Measurements from ENCODE around the gene PLA2G2F. TPM values are rescaled to one million over a fixed set of nuclear protein-coding genes. Genes with fewer than 3 reads are reported as not detected.

PLA2G2F gene
- total and polyA plus RNA-seq, 9 of the 15 experiments (the other 6 are each of a cell fraction or from before 2014, with no cell fraction given) = not detected

DNA sequence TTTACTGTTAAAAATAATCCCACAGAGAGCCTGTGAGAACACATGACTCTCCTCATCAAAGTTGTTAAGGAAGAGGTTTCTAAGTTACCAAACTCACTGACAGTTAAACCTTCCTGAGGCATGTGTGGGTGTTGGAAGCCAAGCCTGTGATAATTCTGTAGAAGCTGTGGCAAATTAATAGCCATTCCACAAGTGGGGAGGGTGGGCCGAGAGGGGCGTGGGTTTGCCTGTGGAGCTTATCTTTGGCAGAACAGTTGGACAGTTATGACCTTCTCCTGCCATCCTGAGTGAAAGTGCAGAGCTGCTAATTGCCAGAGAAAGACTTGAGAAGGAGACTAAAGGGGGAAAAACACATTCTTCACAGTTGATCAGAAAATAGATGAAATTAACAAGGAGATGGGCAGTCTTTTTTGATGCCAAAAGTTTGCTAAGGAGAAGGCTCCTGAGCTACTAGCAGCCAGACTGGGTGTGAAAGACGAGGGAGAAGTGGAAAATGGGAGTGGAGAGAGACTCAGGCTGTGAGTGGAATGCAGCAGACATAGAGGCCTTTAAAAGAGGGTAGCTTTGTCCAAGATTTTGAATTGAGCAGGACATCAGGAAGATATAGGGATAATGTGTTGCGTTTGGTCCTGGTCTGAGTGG, 48.8 kb downstream of the PLA2G2F start (continued):
- TF ChIP-seq SIN3A (IDR thresholded peaks at IDR 0.05; ENCODE audit: borderline replicate concordance in 2 of 2, control insufficient read depth in 1 of 2, low read depth in 2 of 2, low read length in 2 of 2) (0 out of 4 replicates have a peak, but pooled peaks of 1 of the 2 experiments have one; percentile 6), BRD9 (IDR thresholded peaks at IDR 0.05; ENCODE audit: low read depth, partially characterized antibody) (peak; percentile 31), SRF (CRISPR knock-in tag; IDR thresholded peaks at IDR 0.05) (no peak), ZNF408 (CRISPR knock-in tag; IDR thresholded peaks at IDR 0.05; ENCODE audit: low read depth) (no peak), IFI16 (CRISPR knock-in tag; IDR thresholded peaks at IDR 0.05) (no peak), HOXB6 (CRISPR knock-in tag; IDR thresholded peaks at IDR 0.05; ENCODE audit: borderline replicate concordance) (no peak), MCM3 (IDR thresholded peaks at IDR 0.05) (no peak), HNRNPK (IDR thresholded peaks at IDR 0.05; ENCODE audit: low read depth, low read length, poor library complexity, severe bottlenecking) (no peak), TFE3 (CRISPR knock-in tag; IDR thresholded peaks at IDR 0.05) (no peak), ZNF253 (CRISPR knock-in tag; conservative IDR thresholded peaks at IDR 0.05) (no peak), POLR2A (conservative IDR thresholded peaks at IDR 0.05) (peak; percentile 35; the same call in 1 of the 2 replicates), TAL1 (IDR thresholded peaks at IDR 0.05) (peak; percentile 71), ZNF717 (CRISPR knock-in tag; IDR thresholded peaks at IDR 0.05) (no peak), RBM17 (IDR thresholded peaks at IDR 0.05; ENCODE audit: borderline replicate concordance, low read depth, low read length) (no peak), GATAD2B (IDR thresholded peaks at IDR 0.05; ENCODE audit: borderline replicate concordance) (peak; percentile 68; the same call in 1 of the 2 replicates)
- TF ChIP-seq, protein P1, sequence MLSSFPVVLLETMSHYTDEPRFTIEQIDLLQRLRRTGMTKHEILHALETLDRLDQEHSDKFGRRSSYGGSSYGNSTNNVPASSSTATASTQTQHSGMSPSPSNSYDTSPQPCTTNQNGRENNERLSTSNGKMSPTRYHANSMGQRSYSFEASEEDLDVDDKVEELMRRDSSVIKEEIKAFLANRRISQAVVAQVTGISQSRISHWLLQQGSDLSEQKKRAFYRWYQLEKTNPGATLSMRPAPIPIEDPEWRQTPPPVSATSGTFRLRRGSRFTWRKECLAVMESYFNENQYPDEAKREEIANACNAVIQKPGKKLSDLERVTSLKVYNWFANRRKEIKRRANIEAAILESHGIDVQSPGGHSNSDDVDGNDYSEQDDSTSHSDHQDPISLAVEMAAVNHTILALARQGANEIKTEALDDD (IDR thresholded peaks at IDR 0.05) = peak; percentile 84
- TF ChIP-seq, protein P2, sequence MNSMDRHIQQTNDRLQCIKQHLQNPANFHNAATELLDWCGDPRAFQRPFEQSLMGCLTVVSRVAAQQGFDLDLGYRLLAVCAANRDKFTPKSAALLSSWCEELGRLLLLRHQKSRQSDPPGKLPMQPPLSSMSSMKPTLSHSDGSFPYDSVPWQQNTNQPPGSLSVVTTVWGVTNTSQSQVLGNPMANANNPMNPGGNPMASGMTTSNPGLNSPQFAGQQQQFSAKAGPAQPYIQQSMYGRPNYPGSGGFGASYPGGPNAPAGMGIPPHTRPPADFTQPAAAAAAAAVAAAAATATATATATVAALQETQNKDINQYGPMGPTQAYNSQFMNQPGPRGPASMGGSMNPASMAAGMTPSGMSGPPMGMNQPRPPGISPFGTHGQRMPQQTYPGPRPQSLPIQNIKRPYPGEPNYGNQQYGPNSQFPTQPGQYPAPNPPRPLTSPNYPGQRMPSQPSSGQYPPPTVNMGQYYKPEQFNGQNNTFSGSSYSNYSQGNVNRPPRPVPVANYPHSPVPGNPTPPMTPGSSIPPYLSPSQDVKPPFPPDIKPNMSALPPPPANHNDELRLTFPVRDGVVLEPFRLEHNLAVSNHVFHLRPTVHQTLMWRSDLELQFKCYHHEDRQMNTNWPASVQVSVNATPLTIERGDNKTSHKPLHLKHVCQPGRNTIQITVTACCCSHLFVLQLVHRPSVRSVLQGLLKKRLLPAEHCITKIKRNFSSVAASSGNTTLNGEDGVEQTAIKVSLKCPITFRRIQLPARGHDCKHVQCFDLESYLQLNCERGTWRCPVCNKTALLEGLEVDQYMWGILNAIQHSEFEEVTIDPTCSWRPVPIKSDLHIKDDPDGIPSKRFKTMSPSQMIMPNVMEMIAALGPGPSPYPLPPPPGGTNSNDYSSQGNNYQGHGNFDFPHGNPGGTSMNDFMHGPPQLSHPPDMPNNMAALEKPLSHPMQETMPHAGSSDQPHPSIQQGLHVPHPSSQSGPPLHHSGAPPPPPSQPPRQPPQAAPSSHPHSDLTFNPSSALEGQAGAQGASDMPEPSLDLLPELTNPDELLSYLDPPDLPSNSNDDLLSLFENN (IDR thresholded peaks at IDR 0.05; ENCODE audit: low read depth in 2 of 2, low read length in 2 of 2) = 0 out of 4 replicates have a peak, but pooled peaks of 1 of the 2 experiments have one; percentile 57
- TF ChIP-seq, protein P3, sequence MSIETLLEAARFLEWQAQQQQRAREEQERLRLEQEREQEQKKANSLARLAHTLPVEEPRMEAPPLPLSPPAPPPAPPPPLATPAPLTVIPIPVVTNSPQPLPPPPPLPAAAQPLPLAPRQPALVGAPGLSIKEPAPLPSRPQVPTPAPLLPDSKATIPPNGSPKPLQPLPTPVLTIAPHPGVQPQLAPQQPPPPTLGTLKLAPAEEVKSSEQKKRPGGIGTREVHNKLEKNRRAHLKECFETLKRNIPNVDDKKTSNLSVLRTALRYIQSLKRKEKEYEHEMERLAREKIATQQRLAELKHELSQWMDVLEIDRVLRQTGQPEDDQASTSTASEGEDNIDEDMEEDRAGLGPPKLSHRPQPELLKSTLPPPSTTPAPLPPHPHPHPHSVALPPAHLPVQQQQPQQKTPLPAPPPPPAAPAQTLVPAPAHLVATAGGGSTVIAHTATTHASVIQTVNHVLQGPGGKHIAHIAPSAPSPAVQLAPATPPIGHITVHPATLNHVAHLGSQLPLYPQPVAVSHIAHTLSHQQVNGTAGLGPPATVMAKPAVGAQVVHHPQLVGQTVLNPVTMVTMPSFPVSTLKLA (conservative IDR thresholded peaks at IDR 0.05) = peak in 1 of 2 experiments; percentile 57; a peak in 3 of 4 replicates
- TF ChIP-seq, protein P4, sequence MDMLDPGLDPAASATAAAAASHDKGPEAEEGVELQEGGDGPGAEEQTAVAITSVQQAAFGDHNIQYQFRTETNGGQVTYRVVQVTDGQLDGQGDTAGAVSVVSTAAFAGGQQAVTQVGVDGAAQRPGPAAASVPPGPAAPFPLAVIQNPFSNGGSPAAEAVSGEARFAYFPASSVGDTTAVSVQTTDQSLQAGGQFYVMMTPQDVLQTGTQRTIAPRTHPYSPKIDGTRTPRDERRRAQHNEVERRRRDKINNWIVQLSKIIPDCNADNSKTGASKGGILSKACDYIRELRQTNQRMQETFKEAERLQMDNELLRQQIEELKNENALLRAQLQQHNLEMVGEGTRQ (CRISPR knock-in tag; IDR thresholded peaks at IDR 0.05) = no peak

Data from K562 (cell line).